Prostate gland (tissue), 2 donors: ENCODE data around the gene ETV6. TPM values are rescaled to one million over a fixed set of nuclear protein-coding genes. Genes with fewer than 3 reads are reported as not detected.

Source experiments
- DNase-seq: peaks from one replicate; pipeline ENCODE4 v3.0.0-alpha.2; 2019; ENCODE audit warnings: low spot score
- H3K27ac ChIP-seq, 2 donors: fragments of 200-600 bp; sonication (generic); 2 replicates each; pipeline ENCODE4 v1.5.1; 2017 to 2019
- H3K27me3 ChIP-seq: fragments of 200-600 bp; sonication (generic); replicated peaks from 2 replicates; pipeline ENCODE4 v1.5.1; 2019; ENCODE audit not compliant: insufficient read depth
- H3K36me3 ChIP-seq, 2 donors: fragments of 200-600 bp; sonication (generic); 1 replicate in 1 of 2; 2 replicates in 1 of 2; pipeline versions ENCODE4 v1.5.1 to v1.8.1; 2017 to 2019
- H3K4me1 ChIP-seq: fragments of 200-600 bp; sonication (generic); replicated peaks from 2 replicates; pipeline ENCODE4 v1.5.1; 2019
- H3K4me3 ChIP-seq, 2 donors: fragments of 200-600 bp; sonication (generic); 2 replicates each; pipeline ENCODE4 v1.5.1; 2017 to 2019
- H3K9me3 ChIP-seq: fragments of 200-600 bp; sonication (generic); 2 replicates; pipeline ENCODE4 v1.5.1; 2017
- POLR2A ChIP-seq: fragments of 450-650 bp; IDR thresholded peaks from one replicate; pipeline ENCODE4 v1.6.1; 2016; ENCODE audit warnings: antibody characterized with exemption, mild to moderate bottlenecking
- POLR2AphosphoS5 ChIP-seq: sonication (generic); formaldehyde crosslinking; IDR thresholded peaks from one replicate; pipeline ENCODE4 v1.6.1; 2017; ENCODE audit warnings: antibody characterized with exemption
- WGBS: methylation state at CpG from one replicate; pipeline ENCODE4 v1.1.5; 2018; 5-methylcytosine and 5-hydroxymethylcytosine counted together
- intact Hi-C: fragments of 100-400 bp; cut with DNase I; formaldehyde crosslinking; loops from one replicate; pipeline ENCODE4 v1.14.2; 2022
- total RNA-seq, 2 donors: library from RNA; depleted of rRNA; stranded (reverse); fragments of >200 nt; gene quantifications; one replicate each; pipeline ENCODE4 v1.1.0, GENCODE V29; 2016
- TF ChIP-seq, protein P1 (sequence below), 4 experiments: fragments of 200-600 bp in 2 of 4; fragments of 450-650 bp in 2 of 4; sonication (generic) in 2 of 4; IDR thresholded peaks; 1 replicate in 3 of 4; 2 replicates in 1 of 4; pipeline ENCODE4 v1.5.1; 2016 to 2019; ENCODE audit warnings: antibody characterized with exemption in 4 of 4, mild to moderate bottlenecking in 2 of 4, moderate library complexity in 2 of 4

The ETV6 gene
- total RNA-seq, 2 donors from 2014 or later: 26.7 to 33.6 TPM

DNA sequence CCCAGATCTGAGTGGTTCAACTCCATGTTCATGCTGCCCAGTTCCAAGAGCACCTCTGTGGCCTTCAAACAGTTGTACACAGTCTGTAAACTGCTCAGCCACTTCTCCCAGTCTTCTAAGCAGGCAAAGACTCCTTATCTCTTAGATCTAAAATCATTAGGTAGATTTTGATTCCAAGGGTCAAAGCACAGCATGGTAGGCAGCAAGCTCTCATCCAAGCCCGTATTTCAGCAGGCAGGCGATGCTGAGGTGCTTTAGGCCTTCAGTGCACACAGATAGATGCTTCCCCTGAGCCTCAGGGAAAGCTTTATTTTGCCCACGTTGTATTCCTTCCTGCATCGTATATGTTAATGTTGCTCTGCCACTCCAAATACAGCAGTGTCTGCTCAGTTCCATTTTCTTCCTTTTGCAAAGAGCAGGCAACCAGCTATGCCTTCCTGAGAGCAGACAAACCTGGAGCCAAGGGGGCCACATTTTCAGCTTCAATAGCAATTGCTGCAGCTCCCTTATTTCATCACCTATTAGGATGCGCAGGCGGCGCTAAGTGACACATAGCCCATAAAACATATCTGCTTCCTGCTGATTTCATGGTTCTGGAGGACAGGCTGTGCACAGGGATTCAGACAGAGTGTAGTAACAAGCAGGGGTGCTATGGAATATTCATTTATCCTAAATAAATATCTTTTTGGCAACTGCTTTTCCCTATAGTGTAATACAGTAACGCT is 67.5 kb downstream of the ETV6 start:
- Histone ChIP-seq H3K27ac (no peak overlapping the region), H3K9me3 (no peaks in the 10 kb centered on the region), H3K4me1 (no peaks in the 10 kb centered on the region), H3K27me3 (no peaks in the 10 kb centered on the region), H3K4me3 (no peak overlapping the region), H3K36me3 (no peaks in the 10 kb centered on the region)
- intact Hi-C loops: no loop called here
- TF ChIP-seq POLR2A (no peak), POLR2AphosphoS5 (no peak)
- TF ChIP-seq, protein P1, sequence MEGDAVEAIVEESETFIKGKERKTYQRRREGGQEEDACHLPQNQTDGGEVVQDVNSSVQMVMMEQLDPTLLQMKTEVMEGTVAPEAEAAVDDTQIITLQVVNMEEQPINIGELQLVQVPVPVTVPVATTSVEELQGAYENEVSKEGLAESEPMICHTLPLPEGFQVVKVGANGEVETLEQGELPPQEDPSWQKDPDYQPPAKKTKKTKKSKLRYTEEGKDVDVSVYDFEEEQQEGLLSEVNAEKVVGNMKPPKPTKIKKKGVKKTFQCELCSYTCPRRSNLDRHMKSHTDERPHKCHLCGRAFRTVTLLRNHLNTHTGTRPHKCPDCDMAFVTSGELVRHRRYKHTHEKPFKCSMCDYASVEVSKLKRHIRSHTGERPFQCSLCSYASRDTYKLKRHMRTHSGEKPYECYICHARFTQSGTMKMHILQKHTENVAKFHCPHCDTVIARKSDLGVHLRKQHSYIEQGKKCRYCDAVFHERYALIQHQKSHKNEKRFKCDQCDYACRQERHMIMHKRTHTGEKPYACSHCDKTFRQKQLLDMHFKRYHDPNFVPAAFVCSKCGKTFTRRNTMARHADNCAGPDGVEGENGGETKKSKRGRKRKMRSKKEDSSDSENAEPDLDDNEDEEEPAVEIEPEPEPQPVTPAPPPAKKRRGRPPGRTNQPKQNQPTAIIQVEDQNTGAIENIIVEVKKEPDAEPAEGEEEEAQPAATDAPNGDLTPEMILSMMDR (IDR thresholded peaks at IDR 0.05): no peak
- DNase-seq: no peak
- 69% methylated on average over 8 of the region's 8 CpGs for WGBS

- 83% methylated on average over 8 of the region's 8 CpGs for WGBS
- H3K27me3 ChIP-seq: no peaks in the 10 kb centered on the region
- TF ChIP-seq, protein P1 (IDR thresholded peaks at IDR 0.05): no peak
- TF ChIP-seq POLR2AphosphoS5 (no peak), POLR2A (no peak)
- DNase-seq: no peak
- no peaks in the 10 kb centered on the region for H3K36me3 ChIP-seq
- no peak overlapping the region for H3K27ac ChIP-seq
- no peaks in the 10 kb centered on the region for H3K4me1 ChIP-seq
- H3K4me3 ChIP-seq: no peak overlapping the region
- H3K9me3 ChIP-seq: no peaks in the 10 kb centered on the region
- intact Hi-C loops: no loop called here
These were observed 68.1 kb downstream of the ETV6 start for GRCh38 chr12:11717519-11717961.

GRCh38 chr12:11718105-11718504 is 68.6 kb downstream of the ETV6 start:
- H3K9me3 ChIP-seq: no peaks in the 10 kb centered on the region
- 84% methylated on average over 3 of the region's 3 CpGs for WGBS
- no peak for DNase-seq
- H3K27me3 ChIP-seq: no peaks in the 10 kb centered on the region
- TF ChIP-seq POLR2A (no peak), POLR2AphosphoS5 (no peak)
- TF ChIP-seq, protein P1 (IDR thresholded peaks at IDR 0.05): no peak
- intact Hi-C loops: no loop called here
- H3K4me3 ChIP-seq: no peak overlapping the region
- H3K4me1 ChIP-seq: no peaks in the 10 kb centered on the region
- no peaks in the 10 kb centered on the region for H3K36me3 ChIP-seq
- no peak overlapping the region for H3K27ac ChIP-seq

DNA sequence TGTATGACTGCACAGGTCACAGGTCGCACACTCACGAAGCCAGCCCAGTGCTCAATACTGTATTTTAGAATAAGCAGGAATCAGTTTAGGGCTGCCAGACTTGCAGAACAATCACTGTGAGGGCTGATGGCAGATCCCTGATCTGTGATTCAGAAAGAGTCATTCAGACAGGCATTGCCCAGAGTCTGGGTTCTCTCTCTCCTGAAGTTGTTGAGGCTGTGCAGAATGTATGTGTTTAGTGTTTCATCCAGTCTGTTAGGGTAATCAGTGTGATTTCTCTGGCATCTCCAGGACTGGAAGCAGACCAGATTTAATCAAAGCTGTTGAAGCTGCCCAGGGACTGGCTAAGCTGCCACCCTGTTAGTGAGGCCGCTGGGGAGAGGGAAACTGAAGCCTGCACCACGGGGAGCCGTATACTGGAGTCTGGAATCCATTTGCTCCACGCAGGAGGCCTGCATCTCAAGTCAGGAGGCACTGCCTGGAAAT is 69.3 kb downstream of the ETV6 start:
- Histone ChIP-seq H3K4me1 (no peaks in the 10 kb centered on the region), H3K9me3 (no peaks in the 10 kb centered on the region), H3K27ac (no peak overlapping the region), H3K36me3 (no peaks in the 10 kb centered on the region), H3K27me3 (no peaks in the 10 kb centered on the region), H3K4me3 (no peak overlapping the region)
- DNase-seq: no peak
- no peak for TF ChIP-seq POLR2A
- TF ChIP-seq, protein P1 (IDR thresholded peaks at IDR 0.05): no peak
- TF ChIP-seq POLR2AphosphoS5: no peak
- intact Hi-C loops: no loop called here
- WGBS: 77% methylated on average over 6 of the region's 6 CpGs

DNA sequence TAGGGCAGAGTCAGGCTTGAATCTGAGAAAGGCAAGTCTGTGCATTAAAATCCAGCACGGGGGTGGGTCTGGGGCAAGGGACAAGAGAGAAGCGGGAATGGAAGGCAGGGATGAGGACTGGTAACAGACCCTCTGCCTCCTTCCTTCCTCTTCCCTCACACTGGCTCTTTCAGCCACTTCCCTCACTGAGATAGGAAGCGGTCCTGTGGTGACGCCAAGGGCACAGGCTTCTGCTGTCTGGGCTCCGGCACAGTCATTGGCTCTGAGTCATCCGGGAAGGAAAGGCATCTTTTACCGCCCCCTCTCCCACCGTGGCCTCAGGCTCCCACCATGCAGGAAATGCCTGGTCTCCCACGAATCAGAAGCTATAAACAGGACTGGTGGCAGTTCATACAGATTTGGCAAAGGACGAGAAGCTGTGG is 70.2 kb downstream of the ETV6 start:
- Histone ChIP-seq H3K36me3 (no peaks in the 10 kb centered on the region), H3K27ac (no peak overlapping the region), H3K4me3 (no peak overlapping the region), H3K4me1 (no peaks in the 10 kb centered on the region), H3K27me3 (no peaks in the 10 kb centered on the region), H3K9me3 (no peaks in the 10 kb centered on the region)
- no peak for TF ChIP-seq POLR2AphosphoS5
- TF ChIP-seq, protein P1 (IDR thresholded peaks at IDR 0.05): no peak
- no peak for TF ChIP-seq POLR2A
- 50% methylated on average over 10 of the region's 10 CpGs for WGBS
- intact Hi-C loops: no loop called here
- DNase-seq: no peak
